Hematopoietic multipotent progenitor cell treated with erythropoietin and hydrocortisone succinate and interleukin-3 and kit ligand, for 17 days (in vitro differentiated cells): ENCODE results near the gene TTLL8.
A peak's percentile ranks its signal among the peaks of the same experiment; 100 is the strongest.

Experiments used
- DNase-seq: peaks from one replicate; pipeline ENCODE4 v3.0.0-alpha.2; 2015; ENCODE audit warnings: low spot score

Gene TTLL8

DNA sequence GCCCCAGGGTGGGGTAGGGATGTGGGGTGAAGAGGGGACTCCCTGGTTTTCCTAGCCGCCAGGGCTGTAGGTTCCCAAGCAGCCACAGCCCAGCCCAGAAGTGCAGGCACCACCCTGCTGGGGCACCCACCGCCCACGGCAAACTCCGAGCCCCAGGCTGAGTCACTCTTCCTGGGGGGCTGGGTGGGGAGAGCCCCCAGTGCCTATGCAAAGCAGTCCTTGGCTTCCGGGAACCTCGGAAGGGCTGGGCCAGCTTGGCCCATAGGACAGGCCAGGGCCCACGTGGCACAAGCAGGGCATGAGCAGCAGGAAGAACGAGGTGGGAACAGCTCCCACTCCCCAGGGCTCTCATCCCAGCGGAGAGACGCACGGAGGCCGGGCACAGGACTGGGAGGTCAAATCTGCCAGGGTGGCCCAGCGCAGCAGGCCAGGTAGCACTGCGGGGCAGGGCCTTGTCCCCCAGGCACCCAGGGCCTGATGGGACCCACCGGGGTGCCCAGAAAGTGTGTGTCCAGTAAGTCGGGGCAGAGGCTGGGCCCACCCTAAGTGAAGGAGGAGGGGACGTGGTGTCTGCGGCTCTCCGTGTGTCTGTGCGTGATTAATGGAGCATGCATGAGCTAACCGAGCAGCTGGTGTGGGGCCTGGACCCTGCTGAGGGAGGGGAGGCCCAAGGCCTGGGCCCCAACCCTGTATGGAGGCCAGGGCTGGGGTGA lies 41.0 kb downstream of the TTLL8 start:
- DNase-seq = no peak

- no peak for DNase-seq
These were observed 41.6 kb downstream of the TTLL8 start for GRCh38 chr22:50016308-50016987.

DNA sequence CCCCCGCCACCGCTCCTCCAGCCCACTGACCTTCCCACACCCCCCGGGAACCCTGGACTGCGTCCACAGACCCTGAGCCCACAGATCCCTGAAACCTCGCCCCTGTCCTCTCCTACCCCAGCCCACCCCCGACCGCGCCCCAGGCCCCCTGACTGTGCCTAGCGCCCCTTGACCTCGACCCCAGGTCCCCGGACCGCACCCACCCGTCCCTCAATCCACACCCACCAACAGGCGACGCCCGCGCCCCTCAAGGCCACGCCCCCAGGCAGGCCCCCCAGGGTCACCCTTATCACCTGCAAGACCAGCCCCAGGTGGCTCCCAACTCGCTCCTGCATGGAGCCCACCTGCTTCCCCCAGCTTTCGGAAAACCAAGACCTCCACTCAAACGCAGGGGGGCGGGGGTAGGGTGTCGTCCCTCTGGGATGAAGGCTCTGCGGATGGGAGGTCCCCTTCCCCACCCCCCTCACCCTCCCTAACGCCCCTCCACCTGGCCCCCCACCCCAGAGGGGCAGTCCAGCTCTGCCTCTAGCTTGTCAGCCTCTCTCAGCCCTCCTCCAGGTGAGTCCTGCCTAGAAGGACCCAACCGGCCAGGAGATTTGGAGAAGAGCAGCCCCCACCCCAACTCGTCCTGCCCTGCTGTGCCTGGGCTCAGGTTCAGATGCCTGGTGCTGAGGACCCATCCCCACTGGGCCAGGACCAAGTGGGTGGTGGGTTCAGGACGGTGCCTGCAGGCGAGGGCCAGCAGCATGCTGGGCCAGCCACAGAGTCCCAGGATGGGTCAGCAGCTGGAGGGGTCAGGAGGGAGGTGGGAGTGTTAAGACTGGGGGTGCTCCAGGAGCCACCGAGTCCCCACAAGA lies 42.4 kb downstream of the TTLL8 start:
- DNase-seq = no peak

DNA sequence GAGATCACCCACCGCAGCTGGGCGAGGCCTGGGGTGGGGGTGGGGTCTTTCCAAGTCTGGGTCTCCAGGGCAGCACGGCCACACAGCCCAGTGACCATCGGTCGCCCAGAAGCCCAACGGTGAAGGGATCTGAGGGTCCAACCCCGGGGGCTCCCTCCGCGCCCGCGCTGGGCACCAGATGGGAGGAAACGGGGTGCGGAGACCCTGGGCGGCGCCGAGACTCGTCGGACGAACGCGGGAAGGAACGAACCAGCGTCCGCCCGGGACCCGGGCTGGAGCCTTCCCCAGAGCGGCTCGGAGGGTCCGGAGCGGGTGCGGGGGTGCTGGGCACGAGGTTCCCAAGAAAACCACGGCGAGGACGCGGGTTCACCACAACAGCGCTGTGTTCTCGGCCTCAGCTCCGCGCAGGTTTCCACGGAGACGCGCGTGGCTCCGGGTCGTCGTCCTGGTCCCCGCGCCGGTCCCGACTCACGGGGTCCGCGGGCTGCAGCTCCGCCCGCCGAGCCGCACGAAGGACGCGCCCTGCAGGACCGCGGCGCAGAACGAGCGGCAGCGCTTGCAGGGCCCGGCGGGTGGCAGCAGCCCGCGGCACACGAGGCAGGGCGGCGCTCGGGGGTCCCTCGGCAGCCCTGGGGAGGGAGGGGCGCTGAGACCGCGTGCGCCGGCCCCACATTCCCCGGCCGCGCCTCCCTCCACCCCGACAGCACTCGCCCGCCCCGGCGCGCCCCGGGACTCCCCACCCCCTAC lies 43.3 kb downstream of the TTLL8 start:
- DNase-seq = no peak

- DNase-seq = no peak
These were observed 44.0 kb downstream of the TTLL8 start for GRCh38 chr22:50014053-50014501.

DNA sequence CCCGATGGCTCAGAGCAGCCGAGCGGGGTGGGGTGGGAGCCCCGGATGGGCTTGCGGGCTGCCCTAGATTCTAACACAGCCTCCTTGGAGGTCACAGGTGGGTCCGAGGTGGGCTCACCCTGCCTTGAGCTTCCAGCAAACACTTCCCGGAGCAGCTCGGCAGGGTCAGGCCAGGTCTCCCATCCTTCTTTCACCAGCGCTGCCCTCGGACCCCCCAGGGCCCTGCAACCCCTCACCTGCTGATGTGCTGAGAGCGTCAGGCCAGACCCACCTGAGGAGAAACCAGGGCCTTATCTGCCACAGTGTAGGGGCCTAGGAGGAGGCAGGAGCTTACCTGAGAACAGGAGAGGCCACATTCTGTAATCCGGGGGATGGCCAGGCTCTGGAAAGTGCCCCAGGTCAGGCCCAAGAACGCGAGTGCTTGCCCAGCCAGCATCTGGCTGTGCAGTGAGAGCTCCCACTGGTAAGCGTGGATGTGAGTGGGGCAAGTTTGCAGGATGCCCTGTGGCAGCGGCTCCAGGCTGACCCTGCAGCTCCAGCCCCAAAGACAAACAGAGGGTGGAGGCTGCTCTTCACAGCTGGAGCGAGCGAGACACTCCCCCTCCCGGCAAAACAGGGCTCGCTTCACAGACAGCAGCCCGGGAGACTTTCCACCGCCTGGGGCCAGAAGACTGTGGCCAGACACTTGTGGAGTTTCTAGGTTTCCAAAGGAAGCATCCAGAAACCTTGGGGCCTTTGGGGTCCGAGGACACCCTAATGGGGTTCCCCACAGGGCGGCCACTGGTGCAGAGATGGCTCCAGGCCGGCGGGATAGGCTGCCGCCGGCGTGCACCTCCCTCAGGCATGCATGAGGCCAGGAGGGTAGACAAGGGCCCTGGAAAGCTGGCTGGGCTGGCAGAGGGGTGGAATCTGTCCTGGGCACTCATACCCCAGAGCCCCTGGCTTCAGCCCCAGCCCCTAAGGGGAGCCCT lies 45.6 kb downstream of the TTLL8 start, which contains the start of gene IL17REL:
Gene IL17REL (minus strand): TSS at position 555 of the 971 bp plus-strand sequence. CDS start 119 bp downstream, at position 436.
- DNase-seq = no peak

DNA sequence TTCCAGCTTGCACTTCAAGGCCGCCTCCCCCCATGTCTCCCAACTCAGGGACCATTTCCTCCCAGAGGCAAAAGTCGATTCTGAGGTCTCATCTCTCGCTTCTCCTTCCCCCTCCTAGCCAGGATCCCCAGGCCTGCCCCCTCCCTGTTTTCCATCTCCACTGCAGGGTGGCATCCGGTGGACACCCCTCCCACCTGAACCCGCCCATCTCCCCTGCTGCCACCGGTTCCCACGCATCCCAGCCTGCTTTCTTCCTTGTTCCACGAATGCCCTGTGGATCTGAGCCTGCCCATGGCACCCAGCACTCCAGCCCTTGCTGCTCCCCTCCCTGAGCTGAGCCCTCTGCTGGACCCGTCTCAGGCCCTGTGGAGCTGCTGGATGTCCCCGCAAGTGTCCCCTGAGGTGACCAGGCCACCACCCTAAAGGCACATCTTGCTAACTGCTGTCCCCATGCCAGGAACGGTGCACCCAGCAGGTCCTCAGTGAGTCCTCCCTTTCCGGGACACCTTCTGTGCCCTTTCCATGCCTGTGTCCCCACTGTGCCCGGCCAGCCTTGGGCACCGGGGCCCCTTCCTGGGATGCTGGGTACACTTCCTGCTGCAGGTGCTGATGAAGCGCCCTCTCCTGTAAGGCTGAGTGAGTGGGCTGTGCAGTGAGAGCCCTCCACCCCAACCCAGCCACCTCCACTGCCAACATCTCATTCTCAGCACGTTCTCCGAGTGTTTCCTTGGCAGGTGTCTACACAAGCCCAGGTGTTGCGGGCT lies 46.5 kb downstream of the TTLL8 start:
- no peak for DNase-seq

DNA sequence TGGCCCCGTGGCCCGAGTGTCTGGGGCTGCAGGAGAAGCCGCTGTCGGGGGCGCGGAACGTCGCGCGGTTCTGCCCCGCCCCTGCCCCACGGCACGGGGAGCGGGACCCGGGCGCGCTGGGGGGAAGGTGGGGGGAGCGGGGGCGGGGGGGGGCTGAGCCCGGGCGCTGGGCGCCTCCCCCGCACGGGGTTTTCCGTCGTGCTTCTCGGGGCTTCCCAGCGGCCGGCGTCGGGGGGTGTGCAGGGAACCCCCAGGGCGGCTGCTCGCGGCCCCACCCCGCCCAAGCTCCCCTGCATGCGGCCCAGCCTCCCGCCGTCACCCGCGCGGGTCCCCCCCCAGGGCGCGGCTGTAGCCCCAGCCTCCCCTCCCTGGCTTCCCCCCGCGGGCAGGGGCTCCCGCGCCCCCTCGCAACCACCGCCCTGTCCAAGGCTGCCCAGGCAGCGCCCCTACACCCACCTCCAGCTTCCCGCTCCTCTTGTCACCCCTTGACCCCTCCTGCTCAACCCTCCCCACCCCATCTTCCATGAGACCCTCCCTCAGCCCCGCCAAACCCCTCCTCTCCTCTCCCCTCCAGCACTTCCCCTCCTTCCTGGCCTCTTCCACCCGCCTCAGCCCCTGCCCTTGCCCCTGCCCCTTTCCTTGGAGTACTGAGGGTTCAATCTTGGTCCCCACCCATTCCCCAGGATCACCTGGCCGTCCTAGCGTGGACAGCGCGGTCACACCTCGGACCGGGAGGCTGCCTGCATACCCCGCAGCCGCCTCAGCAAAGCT lies 47.2 kb downstream of the TTLL8 start:
- no peak for DNase-seq

DNA sequence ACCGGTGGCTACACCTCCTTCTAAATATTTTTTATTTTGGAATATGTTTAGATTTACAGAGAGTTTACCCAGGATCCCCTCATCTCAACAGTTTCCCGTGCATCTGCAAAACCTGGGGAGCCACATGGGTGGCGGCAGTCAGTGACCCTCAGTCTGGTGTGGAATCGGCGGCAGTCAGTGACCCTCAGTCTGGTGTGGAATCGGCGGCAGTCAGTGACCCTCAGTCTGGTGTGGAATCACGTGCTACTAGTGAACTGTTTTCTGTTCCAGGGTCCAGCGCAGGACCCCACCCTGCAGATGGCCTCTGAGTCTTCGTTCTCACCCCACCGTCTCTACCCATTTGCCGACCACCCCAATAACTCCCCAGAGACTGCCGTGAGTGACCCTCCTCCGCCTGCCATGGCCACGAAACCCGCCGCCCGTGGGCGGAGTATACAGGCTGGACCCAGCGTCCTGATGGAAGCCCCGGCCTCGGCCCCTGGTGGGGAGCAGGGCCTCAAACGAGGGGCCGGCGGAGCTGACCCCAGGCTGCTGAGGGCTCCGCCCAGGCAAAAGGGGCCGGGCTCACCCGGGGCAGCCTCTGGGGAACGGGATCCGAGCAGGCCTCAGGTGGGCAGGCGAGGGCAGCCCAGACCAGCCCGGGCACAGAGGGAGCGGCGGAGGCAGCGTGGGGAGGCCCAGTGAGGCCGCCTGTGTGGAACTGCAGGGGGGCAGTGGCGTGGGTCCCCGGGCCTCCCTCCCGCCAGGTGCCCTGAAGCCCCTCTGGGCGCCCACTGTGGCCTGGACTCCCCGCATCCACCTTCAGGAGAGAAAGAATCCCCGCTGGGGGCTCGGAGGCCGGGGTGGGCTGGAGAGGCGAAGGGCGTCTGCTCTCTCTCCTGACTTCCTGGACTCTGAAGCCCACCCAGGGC lies 48.1 kb downstream of the TTLL8 start:
- DNase-seq = no peak

DNA sequence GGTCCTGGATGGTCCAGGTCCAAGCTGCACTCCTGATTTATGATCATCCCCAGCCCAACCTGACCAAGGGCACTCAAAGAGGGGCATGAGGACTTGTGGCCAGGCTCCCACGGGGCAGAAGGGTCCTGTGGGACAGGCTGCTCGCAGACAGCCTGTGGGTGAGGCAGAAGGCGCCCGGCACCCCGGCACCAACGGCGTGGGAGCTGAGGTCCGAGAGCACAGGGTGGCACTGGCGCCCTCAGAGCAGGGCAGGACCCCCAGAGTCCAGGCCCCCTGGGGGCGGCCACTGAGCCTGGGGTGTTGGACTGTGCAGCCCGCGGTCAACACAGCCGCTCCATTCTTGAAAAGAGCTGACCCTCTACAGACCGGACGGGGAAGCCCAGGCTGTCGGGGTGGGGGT lies 48.8 kb downstream of the TTLL8 start:
- no peak for DNase-seq

GRCh38 chr22:50008151-50009040 lies 49.7 kb downstream of the TTLL8 start:
- DNase-seq = no peak

DNA sequence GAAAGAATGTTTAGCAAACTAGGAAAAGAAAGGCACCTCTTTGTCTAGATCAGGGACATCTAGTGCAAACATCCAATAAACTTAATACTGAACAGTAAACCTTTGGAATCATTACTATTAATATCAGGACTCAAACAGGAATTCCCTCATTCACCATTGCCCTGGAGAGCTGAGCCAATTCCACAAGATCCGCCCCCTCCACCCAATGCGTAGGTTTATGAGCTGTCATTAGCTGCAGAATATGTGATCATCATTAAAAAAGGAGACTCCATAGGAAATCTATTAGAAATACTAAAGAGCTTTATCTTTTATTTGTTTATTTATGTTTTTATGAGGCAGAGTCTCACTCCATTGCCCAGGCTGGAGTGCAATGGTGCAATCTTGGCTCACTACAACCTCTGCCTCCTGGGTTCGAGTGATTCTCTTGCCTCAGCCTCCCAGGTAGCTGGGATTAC lies 51.0 kb downstream of the TTLL8 start:
- DNase-seq = no peak

GRCh38 chr22:50004918-50005317 lies 53.2 kb downstream of the TTLL8 start:
- no peak for DNase-seq

DNA sequence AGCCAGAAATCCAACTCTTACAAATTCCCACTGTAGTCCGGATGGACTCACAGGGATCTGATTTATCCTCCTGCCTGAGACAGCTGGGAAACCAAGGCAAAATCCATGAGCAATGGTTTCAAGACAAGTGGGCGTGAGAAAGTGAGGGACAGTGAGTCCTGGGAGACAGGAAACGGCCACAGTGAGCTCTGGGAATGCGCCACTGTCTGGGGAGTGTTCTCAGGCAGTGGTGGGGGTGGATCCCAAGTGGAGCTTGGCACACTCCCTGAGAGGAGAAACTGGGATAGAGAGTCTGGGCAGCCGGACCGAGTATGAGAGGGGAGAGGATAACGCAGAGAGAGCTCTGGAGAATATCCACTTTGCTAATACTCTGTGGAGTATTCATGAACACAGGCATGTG lies 55.3 kb downstream of the TTLL8 start:
- DNase-seq = no peak

DNA sequence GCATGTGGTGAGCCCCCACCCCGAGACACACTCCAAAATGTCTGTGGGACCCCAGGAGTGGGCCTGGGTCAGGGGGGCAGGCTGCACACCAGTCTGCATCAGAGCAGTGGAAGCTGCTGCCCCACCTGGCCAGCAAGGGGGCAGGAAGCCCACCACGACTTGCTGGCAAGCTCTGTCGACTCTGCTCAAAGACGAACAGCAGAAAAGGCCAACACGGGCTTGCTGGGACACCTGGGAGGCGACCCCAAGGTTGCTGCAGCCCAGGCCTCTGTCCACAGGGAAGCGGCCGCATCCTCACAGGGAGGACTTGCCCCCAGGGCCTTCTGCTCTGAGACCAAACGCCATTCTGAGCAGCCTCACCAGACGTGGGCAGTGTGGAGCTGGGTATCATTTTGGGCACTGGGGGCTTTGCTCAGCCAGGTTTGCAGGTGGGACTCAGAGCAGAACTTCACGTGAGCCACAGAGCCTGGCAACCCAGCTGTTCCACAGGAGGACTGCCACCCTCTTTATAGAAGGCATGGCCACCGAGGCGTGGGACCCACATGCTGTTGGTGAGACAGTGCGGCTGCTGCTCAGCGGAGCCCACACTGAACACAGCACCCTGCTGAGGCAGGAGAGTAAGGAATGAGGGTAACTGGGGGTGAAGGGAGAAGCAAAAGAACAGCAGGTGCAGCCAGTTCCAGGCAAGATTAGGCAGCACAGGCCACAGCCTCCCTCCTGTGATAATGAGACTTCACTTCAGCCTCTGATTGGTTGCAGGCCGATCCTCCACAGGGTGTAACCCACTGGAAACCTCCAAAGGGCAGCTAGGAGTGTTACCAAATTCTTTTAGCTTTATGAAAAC lies 56.5 kb downstream of the TTLL8 start:
- DNase-seq = peak; percentile 57
